Stimulated activated CD4-positive, alpha-beta T cell treated with anti-CD3 and anti-CD28 coated beads, Interleukin-15, amount 100 ng/mL, for 1 hour (primary cell): ENCODE measurements around the gene CCDC124.
"Not testable (repeated sequence)": the region's sequence is repeated elsewhere in the genome, so short reads cannot be mapped to it uniquely, and the experiment has no call there.

Experiments used
- DNase-seq, 2 donors: peaks; one replicate each; pipeline ENCODE4 v3.0.0-alpha.2; 2020; ENCODE audit warnings: low read depth in 1 of 2, low spot score in 1 of 2

Gene CCDC124, protein sequence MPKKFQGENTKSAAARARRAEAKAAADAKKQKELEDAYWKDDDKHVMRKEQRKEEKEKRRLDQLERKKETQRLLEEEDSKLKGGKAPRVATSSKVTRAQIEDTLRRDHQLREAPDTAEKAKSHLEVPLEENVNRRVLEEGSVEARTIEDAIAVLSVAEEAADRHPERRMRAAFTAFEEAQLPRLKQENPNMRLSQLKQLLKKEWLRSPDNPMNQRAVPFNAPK

DNA sequence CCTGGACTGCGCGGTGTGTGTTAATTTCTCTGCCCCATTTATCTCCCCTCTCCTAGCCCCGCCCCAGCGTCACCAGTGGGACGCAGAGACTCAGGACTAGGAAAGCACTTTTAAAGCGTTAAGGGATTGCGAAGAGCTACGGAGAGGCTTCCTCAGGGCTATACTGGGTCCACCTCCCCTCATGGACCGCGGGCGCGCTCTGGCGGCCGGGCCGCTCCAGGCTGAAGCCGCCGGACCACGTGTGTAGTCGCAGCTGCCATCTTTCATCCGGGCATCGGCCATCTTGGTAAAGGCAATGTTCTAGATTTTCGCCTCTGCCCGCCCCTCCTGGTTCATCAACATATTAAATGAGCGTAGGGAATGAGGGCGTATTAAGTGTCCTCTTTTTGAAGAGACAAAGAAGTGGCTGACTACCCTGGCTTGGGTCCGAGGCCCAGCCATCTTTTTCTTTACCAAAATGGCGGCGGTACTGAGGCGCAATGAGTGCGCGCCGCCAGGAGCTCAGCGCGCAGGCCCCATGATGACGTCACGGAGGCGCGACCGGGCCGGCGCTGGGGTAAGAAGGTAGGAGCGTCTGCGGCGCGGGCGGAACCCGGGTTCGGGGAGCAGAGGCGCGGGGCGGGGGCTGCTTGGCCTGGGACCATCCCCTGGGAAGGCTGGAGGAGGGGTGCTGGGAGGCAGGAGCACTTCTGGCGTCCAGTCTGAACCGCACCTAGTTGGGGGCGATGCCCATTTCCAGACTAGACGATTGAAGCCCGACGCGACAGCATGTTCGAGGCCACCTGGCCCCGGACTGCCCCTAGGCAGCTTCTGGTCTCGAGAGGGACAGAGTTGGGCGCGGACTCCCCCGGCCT lies at the start of gene CCDC124:
Gene CCDC124 (plus strand): TSS at position 531 of the 854 bp plus-strand sequence. CDS start 3,406 bp downstream, outside the sequence.
- peak; percentile 86 to 88 for DNase-seq

DNA sequence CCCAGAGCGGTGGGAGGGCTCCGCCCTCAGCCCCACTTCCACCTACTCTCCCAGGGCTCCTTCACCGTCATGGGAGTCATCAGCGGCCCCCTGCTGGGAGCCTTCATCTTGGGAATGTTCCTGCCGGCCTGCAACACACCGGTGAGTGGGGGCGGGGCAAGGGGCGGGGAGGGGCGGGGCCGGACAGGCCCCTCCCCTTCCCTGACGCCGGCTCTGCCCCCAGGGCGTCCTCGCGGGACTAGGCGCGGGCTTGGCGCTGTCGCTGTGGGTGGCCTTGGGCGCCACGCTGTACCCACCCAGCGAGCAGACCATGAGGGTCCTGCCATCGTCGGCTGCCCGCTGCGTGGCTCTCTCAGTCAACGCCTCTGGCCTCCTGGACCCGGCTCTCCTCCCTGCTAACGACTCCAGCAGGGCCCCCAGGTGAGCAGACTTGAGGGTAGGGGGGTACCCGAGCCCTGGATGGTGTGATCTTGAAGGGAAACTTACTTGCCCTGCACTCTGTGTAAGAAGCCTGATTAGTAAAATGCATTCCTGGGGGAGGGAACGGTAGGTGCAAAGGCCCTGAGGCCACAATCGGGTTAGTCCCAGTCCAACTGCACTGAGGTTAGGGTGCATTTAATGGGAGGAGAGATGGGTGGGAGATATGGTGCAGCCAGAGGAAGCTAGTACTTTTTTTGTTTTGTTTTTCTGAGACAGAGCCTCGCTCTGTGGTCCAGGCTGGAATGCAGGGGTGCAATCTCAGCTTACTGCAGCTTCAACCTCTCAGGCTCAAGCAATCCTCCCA lies 49.0 kb upstream of the CCDC124 start:
- DNase-seq: no peak

DNA sequence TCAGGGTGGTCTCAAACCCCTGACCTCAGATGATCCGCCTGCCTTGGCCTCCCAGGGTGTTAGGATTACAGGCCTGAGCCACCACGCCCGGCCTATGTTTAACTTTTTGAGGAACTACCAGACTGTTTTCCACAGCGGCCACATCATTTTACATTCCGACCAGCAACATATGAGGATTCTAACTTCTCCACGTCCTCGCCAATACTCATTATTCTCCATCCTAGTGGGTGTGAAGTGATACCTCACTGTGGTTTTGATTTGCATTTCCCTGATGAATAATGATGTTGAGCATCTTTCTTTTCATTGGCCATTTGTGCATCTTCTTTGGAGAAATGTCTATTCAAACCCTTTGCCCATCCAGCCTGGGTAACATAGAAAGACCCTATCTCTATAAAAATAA lies 46.3 kb upstream of the CCDC124 start:
- no peak for DNase-seq

DNA sequence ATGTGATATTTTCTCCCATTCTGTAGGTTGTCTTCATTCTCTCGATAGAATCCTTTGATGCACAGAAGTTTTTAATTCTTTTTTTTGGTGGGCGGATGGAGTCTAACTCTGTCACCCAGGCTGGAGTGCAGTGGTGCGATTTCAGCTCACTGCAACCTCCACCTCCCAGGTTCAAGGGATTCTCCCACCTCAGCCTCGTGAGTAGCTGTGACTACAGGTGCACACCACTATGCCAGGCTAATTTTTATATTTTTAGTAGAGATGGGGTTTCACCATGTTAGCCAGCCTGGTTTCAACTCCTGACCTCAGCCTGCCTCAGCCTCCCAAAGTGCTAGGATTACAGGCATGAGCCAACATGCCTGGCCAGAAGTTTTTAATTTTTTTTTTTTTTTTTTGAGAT lies 45.6 kb upstream of the CCDC124 start:
- not testable (repeated sequence) for DNase-seq

GRCh38 chr19:17888260-17888659 lies 44.6 kb upstream of the CCDC124 start:
- no peak for DNase-seq

GRCh38 chr19:17889609-17890214 lies 43.1 kb upstream of the CCDC124 start:
- no peak for DNase-seq

DNA sequence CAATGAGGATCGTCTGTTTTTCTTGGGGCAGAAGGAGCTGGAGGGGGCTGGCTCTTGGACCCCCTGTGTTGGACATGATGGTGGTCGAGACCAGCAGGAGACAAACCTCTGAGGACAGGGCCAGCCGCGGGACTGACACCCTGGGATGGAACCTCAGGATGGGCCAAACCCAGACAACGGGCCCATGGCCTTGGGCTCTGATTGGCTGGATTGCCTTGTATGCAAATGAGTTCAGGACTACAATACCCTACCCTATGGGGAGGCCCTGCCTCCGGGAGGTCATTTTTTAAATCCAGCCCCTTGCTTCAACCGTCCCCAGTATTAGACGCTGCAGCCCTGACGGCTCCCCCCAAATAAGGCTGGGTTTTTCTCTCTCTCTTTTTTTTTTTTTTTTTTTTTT lies 39.0 kb upstream of the CCDC124 start:
- no peak for DNase-seq

- DNase-seq: no peak
These were observed 30.1 kb upstream of the CCDC124 start for GRCh38 chr19:17902701-17903100.

- no peak for DNase-seq
These were observed 24.6 kb upstream of the CCDC124 start for GRCh38 chr19:17908244-17908643.

DNA sequence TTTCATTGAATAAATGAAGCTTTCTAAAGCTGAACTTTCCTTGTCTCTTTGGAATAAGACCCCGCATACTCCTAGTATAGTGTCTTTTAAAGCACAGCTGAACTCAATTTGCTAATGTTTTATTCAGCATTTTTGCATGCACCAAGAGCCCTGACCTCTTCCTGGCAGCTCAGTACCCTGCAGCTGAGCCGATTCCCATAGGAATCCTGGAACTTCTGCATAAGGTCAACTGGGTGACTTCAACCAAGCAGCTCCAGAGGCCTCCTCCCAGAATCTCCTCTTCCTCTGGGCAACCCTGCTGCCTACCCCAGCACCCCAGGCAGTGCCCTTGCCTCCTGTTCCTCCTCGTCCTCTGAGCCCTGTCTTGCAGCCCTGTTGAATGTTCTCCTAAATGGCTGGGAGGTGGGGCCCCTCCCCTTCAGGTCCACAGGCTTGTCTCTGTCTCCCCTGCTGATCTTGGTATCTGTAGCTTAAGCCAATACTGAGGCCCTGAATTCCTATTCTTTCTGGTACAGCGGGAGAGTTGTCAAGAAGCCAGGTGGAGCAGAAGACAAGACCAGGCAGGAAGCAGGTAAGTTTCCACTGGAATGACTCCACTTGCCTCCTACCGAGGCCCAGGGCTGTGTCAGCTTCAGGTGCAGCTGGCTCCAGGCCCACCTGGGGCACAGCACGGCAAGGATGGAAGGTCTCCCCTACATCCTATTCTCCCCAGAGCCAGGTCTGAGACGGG lies 23.6 kb upstream of the CCDC124 start:
- no peak for DNase-seq

- DNase-seq: no peak
These were observed 21.9 kb upstream of the CCDC124 start for GRCh38 chr19:17910791-17911360.

- no peak for DNase-seq
These were observed 16.7 kb upstream of the CCDC124 start for GRCh38 chr19:17915940-17916593.

DNA sequence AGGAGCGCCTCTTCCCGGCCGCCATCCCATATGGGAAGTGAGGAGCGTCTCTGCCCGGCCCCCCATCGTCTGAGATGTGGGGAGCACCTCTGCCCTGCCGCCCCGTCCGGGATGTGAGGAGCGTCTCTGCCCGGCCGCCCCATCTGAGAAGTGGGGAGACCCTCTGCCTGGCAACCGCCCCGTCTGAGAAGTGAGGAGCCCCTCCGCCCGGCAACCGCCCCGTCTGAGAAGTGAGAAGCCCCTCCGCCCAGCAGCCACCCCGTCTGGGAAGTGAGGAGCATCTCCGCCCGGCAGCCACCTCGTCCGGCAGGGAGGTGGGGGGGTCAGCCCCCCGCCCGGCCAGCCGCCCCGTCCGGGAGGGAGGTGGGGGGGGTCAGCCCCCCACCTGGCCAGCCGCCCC lies 14.7 kb upstream of the CCDC124 start:
- not testable (repeated sequence) for DNase-seq

DNA sequence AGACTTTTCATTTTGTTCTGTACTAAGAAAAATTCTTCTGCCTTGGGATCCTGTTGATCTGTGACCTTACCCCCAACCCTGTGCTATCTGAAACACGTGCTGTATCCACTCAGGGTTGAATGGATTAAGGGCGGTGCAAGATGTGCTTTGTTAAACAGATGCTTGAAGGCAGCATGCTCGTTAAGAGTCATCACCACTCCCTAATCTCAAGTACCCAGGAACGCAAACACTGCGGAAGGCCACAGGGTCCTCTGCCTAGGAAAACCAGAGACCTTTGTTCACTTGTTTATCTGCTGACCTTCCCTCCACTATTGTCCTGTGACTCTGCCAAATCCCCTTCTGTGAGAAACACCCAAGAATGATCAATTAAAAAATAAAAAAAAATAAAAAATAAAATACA lies 13.7 kb upstream of the CCDC124 start:
- DNase-seq: not testable (repeated sequence)

GRCh38 chr19:17920527-17920926 lies 12.3 kb upstream of the CCDC124 start:
- no peak for DNase-seq

GRCh38 chr19:17922138-17922537 lies 10.7 kb upstream of the CCDC124 start:
- no peak for DNase-seq

GRCh38 chr19:17926044-17926443 lies 6.8 kb upstream of the CCDC124 start:
- no peak for DNase-seq

DNA sequence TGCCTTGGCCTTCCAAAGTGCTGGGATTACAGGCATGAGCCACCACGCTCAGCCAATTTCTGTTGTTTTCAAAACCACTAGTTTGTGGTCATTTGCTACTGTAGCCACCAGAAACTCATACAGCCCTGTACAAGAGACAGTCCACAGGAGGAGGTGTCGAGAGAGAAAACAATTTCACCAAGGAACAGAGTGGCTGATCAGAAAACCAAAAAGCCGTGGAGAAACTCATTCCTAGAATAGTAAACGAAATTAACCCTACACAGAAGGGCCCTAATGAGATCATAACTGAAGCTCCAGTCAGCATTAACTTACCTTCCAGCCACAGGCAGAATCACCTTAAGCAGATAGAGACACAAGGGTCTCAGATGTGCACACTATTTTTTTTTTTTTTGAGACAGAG lies 3.8 kb upstream of the CCDC124 start:
- no peak for DNase-seq

- DNase-seq: no peak
These were observed 1.2 kb upstream of the CCDC124 start for GRCh38 chr19:17931532-17932191.
